ENCODE measurements around the gene SH3YL1. TPM values are rescaled to one million over a fixed set of nuclear protein-coding genes. Genes with fewer than 3 reads are reported as not detected.

SH3YL1 gene
- total RNA-seq, 1 experiment from 2014 or later: 26.5 TPM

GRCh38 chr2:191311-192190 lies 72.3 kb downstream of the SH3YL1 start:
- H3K9me3 ChIP-seq (ENCODE audit: control insufficient read depth, low read depth, low read length): peaks cover 19% of the 10 kb centered on the region
- H2BK12ac ChIP-seq (ENCODE audit: insufficient read length, low read depth, low read length): no peak overlapping the region

More at GRCh38 chr2:191311-192190, 72.3 kb downstream of the SH3YL1 start:
- Histone ChIP-seq H3K4me2 (ENCODE audit: insufficient read depth, insufficient read length, low read length) (no peak overlapping the region), H2AK5ac (ENCODE audit: insufficient read length, low read length) (no peak overlapping the region), H3K23me2 (ENCODE audit: insufficient read length, low read depth, low read length, poor library complexity, severe bottlenecking) (no peaks in the 10 kb centered on the region), H4K20me1 (ENCODE audit: control insufficient read depth, insufficient read depth, insufficient read length) (no peaks in the 10 kb centered on the region), H2BK120ac (ENCODE audit: low read depth, low read length, poor library complexity, severe bottlenecking) (no peak overlapping the region), H3K79me1 (ENCODE audit: insufficient read depth, low read depth, low read length, poor library complexity, severe bottlenecking) (no peaks in the 10 kb centered on the region), H4K91ac (ENCODE audit: insufficient read length, low read depth, low read length) (no peak overlapping the region), H3K27ac (ENCODE audit: insufficient read length, low read depth, low read length) (no peak overlapping the region), H4K8ac (replicated peaks; ENCODE audit: insufficient read length, low read depth, low read length) (no peak overlapping the region), H3K23ac (ENCODE audit: insufficient read length, low read depth, low read length) (no peak overlapping the region), H3K27me3 (ENCODE audit: insufficient read depth, low read length) (no peaks in the 10 kb centered on the region), H3K56ac (ENCODE audit: insufficient read length, low read depth, low read length) (no peak overlapping the region), H3K79me2 (ENCODE audit: insufficient read depth, low read length) (no peaks in the 10 kb centered on the region), H2BK20ac (ENCODE audit: low read depth, low read length, poor library complexity, severe bottlenecking) (no peak overlapping the region), H3T11ph (ENCODE audit: low read length) (no peak overlapping the region), H3K9ac (ENCODE audit: extremely low read depth, insufficient read length, low read length) (no peak overlapping the region), H2AFZ (ENCODE audit: low read length) (no peak overlapping the region), H4K5ac (ENCODE audit: insufficient read length, low read depth, low read length) (no peak overlapping the region), H3K4me1 (ENCODE audit: insufficient read depth, low read length) (no peaks in the 10 kb centered on the region), H2BK15ac (ENCODE audit: low read depth, low read length) (no peak overlapping the region), H3K4ac (ENCODE audit: low read depth, low read length) (no peak overlapping the region), H3K18ac (ENCODE audit: insufficient read length, low read depth, low read length) (no peak overlapping the region), H2BK5ac (ENCODE audit: insufficient read length, low read length) (no peak overlapping the region), H3K14ac (ENCODE audit: insufficient read depth, low read length) (no peak overlapping the region)
- no peak for DNase-seq
- peaks cover 12 to 28% (median 19%) of the 10 kb centered on the region in 3 experiments for H3K36me3 Mint-ChIP-seq (ENCODE audit: insufficient read depth in 1 of 3, low read depth in 3 of 3)
- no CpG with 5 or more reads among the region's 29 CpGs for WGBS (ENCODE audit: extremely low coverage, insufficient read length, low lambda C conversion rate)
- TF ChIP-seq, protein P1, sequence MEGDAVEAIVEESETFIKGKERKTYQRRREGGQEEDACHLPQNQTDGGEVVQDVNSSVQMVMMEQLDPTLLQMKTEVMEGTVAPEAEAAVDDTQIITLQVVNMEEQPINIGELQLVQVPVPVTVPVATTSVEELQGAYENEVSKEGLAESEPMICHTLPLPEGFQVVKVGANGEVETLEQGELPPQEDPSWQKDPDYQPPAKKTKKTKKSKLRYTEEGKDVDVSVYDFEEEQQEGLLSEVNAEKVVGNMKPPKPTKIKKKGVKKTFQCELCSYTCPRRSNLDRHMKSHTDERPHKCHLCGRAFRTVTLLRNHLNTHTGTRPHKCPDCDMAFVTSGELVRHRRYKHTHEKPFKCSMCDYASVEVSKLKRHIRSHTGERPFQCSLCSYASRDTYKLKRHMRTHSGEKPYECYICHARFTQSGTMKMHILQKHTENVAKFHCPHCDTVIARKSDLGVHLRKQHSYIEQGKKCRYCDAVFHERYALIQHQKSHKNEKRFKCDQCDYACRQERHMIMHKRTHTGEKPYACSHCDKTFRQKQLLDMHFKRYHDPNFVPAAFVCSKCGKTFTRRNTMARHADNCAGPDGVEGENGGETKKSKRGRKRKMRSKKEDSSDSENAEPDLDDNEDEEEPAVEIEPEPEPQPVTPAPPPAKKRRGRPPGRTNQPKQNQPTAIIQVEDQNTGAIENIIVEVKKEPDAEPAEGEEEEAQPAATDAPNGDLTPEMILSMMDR (conservative IDR thresholded peaks at IDR 0.05): no peak
- no peak overlapping the region for H3K4me3 Mint-ChIP-seq
- H3K9me3 Mint-ChIP-seq: peaks cover 39 to 45% of the 10 kb centered on the region in 2 experiments
- H3K27me3 Mint-ChIP-seq (ENCODE audit: low read depth): peaks cover 5% of the 10 kb centered on the region; the same call in 1 of the 2 replicates
- no peak overlapping the region for H3K27ac Mint-ChIP-seq
- peaks cover 0 to 8% of the 10 kb centered on the region in 2 experiments; a peak in 2 of 4 replicates for H3K4me1 Mint-ChIP-seq

Measured in H9 (cell line).